DMS53 (cell line): ENCODE measurements around the gene DYNC2I2.
A peak's percentile ranks its signal among the peaks of the same experiment; 100 is the strongest.
"Not testable (repeated sequence)": the region's sequence is repeated elsewhere in the genome, so short reads cannot be mapped to it uniquely, and the experiment has no call there.

Source experiments
- DNase-seq: peaks from one replicate; lab custom pipeline; 2025; lab: John Stamatoyannopoulos, UW

The DYNC2I2 gene

DNA sequence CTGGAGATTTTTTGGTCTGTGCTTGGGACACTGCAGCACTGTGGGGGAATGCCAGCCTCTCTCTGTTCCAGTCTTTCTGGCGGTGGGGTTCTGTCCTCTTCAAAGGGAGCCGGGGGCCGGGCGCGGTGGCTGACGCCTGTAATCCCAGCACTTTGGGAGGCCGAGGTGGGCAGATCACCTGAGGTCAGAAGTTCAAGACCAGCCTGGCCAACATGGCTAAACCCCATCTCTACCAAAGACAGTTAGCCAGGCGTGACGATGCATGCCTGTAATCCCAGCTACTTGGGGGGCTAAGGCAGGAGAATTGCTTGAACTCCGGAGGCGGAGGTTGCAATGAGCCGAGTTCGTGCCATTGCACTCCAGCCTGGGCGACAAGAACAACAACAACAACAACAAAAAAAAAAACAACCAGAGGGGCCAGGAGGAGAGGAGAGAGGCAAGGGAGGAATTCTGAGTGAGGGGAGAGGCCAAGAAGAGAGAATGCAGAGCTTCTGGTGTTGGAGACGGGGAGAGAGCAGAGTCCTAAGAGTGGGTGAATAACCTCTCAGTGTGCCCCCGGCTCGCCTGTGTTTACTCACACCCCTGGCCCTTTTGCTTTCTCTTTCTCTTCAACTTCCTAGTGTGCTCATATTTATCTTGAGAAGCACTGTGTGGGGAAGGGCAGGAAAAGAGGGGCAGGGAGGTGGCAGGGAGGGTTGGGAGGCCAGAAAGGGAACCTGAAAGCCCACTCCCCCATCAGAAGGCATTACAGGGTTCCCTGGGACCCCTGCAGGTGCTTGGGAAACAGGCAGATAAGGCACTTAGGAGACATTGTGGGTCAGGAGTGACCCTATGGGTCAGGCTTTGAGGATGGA, 29.2 kb upstream of the DYNC2I2 start:
- no peak for DNase-seq

DNA sequence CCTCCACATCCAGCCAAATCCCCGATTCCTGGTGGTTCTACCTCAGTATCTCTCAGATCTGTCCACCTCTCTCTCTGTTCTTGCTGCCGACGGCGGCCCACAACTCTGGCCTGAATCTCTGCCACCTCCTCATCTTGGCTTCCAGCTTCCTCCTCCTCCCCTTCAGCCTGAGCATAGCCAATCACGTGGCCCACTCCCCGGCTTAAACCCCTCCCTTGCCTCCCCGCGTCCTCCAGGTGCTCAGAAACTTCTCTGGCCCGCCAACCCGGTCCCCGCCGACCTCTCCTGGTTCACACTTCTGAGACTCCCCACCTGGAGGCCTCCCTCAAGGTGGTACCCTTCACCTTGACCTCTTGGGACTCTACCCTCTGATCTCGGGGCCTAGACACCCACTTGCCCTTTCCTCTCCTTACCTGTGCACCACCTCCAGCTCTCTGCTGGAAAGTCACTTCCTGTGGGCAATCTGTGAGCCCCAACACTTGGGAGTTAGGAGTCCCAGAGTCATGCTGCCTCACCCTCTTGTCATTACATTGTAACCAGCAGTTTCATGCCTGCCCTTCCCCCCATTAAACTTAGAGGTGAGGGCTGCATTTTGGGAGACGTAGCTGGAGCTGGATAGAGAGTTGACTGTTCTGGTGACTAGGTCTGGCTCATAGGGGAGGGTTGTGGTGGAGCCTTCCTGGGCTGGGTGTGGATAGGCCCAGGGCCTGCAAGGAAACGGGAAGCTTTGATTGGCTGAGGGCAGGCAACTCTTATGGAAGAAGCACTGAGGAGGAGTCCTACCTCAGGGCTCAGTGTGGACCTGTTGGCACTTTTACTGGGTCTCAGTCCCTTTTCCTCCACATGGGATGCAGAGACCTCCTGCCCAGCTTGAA, 27.9 kb upstream of the DYNC2I2 start:
- peak; percentile 94 for DNase-seq

DNA sequence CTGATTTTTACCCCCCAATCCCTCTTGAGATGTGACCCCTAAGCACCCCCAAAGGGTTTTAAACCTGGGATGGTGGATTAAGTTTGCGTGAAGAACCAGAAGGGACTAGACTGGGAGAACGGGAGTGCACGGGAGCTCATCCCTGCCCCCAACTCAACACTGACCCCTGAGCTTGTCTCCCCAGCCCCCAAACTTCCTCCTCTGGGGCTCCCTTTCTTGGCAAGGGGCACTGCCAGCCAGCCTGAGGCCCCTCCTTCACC, 27.3 kb upstream of the DYNC2I2 start:
- no peak for DNase-seq

DNA sequence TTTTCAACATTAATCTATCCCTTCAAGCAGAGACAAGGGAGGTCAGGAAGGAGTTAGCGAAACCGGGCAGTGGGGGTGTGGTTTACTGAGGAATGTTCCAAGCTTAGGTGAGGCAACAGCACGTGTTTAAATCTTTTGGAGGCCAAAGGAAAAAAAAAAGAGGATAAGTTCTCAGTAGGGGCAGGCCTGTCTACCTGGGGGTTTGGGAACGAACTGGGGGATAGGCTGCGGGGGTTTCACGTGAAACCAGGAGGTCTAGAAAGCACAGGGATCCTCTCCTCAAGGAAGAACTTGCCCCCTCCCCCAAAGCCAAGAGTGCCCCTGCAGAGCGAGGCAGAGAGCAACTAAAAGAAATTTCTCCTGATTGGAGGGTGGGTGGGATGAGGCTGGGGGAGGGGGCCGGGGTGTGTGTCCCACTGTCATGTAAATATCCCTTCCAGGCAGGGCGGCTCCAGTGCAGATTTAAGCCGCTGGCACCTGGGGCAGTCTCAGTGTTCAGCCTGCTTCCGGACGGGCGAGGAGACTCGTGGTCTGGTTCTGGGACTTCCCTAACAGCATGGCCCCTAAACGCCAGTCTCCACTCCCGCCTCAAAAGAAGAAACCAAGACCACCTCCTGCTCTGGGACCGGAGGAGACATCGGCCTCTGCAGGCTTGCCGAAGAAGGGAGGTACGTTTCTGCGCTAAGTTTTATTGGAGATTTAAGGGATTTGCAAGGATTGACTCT, 26.9 kb upstream of the DYNC2I2 start:
- peak; percentile 67 for DNase-seq

DNA sequence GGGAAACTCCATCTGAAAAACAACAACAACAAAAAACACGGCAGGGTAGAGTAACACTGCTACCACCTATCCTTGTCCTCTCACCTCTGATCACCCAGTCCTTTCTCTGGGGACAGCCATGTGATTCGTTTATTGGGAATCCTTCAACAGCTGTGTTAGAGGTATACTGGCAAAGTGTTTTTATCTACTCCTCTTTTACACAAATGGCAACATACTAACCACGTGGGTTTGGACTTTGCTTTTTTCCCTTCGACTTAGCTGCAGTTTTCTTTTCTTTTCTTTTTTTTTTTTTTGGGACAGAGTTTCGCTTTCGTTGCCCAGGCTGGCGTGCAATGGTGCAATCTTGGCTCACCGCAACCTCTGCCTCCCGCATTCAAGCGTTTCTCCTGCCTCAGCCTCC, 21.1 kb upstream of the DYNC2I2 start:
- DNase-seq = no peak

DNA sequence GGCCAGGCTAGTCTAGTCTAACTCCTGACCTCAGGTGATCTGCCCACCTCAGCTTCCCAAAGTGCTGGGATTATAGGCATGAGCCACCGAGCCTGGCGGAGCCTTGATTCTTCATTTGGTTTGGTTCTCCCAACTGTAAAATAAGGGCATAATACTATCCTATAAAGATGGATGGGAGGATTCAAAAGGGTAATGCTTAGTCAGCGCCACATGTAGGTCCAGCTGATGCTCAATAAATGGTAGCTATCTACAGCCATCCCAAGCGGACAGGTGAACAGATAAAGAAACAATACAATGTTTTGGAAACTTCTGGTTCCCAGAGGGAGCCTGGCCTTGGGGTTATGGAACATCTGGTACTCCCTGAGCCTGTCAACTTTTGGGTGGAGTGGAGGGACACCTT, 18.7 kb upstream of the DYNC2I2 start:
- DNase-seq = no peak

DNA sequence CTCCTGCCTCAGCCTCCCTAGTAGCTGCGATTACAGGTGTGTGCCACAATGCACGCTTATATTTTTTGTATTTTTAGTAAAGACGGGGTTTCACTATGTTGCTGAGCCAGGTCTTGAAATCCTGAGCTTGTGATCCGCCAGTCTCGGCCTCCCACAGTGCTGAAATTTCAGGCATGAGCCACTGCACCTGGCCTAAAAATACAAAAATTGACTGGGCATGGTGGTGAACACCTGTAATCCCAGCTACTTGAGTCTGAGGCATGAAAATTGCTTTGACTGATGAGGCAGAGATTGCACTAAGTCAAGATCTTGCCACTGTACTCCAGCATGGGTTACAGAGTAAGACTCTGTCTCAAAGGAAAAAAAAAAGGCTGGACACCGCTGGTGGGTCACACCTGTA, 13.1 kb upstream of the DYNC2I2 start:
- DNase-seq = no peak

DNA sequence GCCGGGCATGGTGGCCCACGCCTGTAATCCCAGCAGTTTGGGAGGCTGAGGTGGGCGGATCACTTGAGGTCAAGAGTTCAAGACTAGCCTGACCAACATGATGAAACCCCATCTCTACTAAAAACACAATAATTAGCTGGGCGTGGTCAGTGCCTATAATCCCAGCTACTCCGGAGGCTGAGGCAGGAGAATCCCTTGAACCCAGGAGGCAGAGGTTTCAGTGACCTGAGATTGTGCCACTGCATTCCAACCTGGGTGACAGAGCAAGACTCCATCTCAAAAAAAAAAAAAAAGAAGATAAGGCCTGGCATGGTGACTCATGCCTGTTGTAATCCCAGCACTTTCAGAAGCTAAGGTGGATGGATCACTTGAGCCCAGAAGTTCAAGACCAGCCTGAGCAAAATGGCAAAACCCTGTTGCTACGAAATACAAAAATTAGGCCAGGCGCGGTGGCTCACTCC, 9.9 kb upstream of the DYNC2I2 start:
- not testable (repeated sequence) for DNase-seq

DNA sequence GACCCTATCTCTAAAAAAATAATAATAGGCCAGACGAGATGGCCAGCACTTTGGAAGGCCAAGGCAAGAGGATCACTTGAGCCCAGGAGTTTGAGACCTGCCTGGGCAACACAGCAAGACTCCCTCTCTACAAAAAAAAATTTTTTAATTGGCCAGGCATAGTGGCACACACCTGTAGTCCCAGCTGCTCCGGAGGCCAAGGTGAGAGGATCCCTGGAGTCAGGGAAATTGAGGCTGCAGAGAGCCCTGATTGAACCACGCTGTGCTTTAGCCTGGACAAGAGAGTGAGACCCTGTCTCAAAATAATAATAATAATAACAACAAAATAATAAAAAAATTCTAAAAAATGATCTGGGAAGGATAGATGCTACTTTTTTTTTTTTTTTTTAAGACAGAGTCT, 1.1 kb upstream of the DYNC2I2 start:
- no peak for DNase-seq

DNA sequence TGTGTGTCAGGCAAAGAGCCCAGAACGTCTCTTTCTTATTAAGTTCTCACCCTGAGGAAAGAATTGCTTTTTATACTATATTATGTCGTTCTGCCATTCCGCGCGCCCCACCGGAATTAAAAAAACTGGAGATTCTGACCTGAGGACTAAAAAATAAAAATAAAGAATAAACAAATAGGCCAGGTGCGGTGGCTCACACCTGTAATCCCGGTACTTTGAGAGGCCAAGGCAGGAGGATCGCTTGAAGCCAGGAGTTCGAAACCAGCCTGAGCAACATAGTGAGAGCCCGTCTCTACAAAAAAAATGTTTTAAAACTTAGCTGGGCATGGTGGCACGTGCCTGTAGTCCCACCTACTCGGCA, 677 bp upstream of the DYNC2I2 start:
- no peak for DNase-seq

DNA sequence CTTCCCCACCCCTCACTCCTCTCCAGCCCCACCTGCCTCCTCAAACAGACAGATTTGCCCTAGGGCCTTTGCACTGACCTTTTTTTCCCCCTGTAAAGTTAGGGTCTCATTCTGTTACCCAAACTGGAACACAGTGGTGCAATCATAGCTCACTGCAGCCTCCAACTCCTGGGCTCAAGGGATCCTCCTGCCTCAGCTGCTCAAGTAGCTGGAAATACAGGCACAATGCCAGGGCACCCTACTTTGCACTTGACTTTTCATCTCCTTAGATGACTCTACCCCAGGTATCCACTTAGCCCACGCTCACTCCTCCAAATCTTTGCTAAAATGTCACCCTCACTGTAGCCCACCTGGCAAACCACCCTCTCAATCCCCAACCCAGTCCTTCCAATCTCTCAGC, 2.2 kb downstream of the DYNC2I2 start:
- DNase-seq = no peak

DNA sequence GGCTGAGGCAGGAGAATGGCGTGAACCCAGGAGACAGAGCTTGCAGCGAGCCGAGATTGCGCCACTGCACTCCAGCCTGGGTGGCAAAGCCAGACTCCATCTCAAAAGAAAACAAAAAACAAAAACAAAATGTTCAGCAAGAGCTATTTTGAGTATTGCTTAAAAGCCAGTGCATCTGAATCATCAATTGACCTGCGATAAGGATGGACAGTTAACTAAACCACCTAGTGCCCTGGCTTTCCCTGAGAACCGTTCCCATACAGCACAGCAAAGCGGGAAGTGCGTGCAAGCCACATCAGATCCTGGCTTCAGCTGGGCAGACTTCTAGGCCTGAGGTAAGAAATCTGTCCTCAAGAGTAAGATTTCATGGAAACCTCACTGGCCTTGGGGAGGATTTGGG, 2.7 kb downstream of the DYNC2I2 start:
- DNase-seq = no peak

DNA sequence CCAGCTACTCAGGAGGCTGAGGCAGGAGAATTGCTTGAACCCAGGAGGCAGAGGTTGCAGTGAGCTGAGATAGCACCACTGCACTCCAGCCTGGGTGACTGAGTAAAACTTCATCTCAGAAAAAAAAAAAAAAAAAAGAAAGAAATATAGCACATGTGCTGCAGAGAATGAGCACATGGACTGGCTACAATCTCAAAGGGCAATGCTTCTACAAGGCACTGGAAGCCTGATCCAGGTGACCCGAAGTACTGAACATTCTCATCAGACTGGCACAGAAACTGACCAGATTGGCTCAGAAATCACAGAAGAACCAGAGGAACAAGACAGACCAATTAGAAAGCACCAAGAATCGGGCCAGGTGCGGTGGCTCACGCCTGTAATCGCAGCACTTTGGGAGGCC, 4.8 kb downstream of the DYNC2I2 start:
- DNase-seq = no peak

DNA sequence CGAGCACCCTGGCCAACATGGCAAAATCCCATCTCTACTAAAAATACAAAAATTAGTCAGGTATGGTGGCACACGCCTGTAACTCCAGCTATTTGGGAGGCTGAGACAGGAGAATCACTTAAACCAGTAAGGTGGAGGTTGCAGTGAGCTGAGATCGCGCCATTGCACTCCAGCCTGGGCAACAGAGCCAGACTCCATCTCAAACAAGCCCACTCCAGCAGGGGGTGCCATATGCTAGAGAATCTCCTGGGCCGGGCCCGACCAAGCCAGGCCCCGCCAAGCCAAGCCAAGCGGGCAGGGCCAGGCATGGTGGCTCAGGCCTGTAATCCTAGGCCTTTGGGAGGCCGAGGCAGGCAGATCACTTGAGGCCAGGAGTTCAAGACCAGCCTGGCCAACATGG, 8.4 kb downstream of the DYNC2I2 start:
- DNase-seq = peak; percentile 53

DNA sequence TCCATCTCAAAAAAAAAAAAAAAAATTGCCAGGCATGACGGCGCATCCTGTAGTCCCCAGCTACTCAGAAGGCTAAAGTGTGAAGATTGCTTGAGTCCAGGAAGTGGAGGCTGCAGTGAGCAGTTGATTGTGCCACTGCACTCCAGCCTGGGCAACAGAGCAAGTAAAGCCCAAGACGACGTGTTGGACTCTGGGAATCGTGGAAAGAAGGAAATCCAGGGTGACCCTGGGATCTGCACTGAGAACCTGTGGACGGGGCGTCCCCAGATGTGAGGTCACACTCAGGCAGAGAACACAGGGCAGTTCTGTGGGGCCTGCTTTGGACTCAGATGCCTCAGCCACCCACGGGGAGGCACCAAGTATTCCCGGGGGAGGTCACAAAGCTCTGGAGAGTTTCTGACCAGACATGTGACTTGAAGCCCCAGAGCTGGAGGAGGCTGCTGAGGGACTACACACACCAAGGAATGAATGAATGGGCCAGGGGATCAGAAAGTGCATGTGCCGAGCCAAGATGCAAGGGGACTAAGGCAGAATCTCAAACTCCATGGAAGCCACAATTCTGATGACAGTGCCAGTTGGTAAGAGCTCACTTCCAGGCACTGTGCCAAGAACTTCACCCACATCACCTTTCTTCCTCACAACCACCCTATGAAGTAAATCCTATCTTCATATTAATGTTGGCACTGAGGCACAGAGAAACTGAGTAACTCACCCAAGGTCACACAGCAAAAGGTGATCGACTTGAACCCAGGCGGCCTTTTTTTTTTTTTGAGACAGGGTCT, 12.9 kb downstream of the DYNC2I2 start:
- no peak for DNase-seq

DNA sequence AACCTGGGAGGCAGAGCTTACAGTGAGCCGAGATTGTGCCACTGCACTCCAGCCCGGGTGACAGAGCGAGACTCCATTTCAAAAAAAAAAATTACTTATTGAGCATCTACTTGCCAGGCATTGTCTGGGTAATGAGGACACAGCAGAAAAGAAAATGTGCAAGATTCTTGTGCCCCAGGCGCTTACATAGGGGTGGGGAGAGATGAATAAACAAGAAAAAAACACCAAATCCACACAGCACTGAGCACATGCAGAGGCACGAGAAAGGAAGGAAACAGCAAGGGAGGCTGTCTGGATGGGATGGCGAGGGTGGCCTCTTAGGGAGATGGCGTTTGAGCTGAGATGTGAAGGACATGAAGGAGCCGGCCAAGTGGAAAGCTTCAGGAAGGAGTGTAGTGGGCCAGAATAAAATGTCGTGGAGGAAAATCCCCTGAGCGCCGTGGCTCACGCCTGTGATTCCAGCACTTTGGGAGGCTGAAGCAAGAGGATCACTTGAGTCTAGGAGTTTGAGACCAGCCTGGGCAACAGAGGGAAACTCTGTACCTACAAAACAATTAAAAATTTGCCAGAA, 13.9 kb downstream of the DYNC2I2 start:
- no peak for DNase-seq

DNA sequence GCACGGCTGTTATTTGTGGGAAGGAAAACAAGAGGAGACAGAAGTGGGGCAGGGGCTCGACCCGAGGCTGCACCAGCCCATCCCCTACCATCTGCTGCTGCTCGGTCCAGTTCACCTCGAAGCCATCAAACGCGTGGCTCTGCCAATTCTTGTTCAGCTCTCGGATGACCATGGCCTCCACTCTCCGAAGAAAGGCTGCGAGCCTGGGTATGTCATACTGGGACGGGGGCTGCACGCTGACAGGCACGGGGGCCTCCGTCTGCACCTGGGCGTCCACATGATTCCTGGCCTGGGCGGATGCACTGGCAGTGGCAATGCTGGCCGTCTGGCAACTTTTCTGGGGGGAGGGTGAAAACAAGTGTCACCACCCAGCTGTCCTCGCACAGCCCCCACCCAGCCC, 16.0 kb downstream of the DYNC2I2 start:
- no peak for DNase-seq

DNA sequence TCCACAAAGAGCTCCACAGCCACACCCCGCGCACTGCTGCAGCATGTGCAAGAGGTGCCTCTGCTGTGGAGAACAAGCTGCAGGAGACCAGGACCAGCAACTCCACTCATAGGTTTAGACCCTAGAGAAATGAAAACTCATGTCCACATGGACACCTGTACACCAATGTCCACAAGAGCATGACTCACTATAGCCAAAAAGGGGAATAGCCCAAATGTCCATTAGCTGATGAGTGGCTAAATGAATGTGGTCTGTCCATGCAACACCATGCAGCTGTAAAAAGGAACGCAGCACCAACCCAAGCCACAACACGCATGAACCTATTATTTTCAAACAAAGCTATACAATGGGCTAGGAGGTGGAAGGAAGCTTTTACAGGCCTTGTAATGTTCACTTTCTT, 18.1 kb downstream of the DYNC2I2 start:
- no peak for DNase-seq

DNA sequence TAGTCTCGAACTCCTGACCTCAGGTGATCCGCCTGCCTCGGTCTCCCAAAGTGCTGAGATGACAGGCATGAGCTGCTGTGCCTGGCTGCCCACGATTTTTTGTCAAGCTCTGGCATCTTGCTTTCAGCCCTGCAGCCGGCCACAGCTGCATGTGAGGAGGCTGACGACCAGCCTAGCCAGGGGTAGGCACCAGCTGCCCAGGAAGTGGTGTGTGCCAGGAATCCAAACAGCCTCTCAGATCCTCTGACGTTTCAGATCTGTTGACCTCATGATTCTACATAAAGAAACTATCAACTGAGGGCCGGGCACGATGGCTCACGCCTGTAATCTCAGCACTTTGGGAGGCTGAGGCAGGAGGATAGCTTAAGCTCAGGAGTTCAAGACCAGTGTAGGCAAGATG, 19.0 kb downstream of the DYNC2I2 start:
- DNase-seq = peak; percentile 78

DNA sequence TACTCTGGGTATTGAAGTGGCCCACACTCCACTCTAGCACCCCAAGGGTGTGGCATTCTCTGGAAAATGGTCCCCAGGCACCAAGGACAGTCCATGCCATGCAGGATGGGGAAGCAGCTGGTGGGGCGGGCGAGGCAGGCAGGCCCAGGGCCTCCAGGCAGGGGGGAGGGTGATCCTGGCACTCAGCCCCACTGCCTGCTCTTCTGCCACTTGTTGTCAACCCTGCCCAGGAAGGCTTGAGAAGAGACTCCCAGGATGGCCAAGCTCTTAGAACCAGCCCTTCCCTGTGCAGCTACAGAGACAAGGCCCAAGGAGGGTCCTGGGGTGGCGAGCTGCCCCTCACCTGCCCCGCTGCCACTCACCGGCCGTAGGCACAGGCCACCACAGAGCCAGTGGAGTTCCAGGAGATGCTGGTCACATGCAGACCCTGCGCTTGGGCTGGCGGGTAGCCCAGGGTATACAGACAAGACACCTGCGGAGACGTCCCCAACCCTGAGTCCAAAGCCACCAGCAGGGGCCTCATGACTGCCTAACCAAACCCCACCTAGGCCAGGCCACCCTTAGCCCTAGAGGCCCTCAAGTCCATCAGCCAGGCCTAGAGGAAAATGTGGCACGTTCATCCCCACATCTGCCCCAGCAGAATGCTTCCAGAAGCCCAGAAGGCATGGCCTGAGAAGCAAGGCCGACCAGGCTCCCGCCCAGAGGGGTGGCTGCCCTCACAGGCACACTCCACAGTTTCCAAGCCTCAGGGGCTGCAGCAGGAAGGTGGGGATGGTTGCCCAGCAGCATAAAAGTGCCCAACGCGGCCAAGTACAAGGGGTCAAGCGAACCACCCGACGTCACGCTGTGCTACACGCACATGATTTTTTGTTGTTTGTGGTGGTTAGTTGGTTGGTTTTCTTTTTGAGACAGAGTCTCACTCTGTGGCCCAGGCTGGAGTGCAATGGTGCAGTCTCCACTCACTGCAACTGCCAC, 19.8 kb downstream of the DYNC2I2 start:
- peak; percentile 52 for DNase-seq

DNA sequence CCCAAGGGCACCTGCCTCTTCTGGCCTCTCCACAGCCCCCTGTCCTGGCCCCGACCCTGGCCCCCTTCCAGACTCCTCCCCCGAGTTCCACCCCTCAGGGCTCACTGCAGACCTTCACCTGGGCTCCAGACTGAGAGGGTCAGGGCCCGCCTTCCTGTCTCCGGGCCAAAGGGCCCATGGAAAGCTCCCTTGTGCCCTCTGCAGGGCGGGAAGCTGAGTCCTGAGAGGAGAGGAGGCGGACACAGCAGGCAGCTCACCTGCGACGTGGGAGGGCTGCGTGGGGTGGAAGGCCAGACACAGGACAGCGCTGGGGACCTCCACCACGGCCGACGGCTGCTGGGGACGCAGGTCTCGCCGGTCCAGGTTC, 20.6 kb downstream of the DYNC2I2 start:
- DNase-seq = peak; percentile 89
